ENCODE results near the gene SLC8A2.
"Not testable (repeated sequence)": the region's sequence is repeated elsewhere in the genome, so short reads cannot be mapped to it uniquely, and the experiment has no call there.

SLC8A2 gene

GRCh38 chr19:47406711-47407416 lies 64.8 kb downstream of the SLC8A2 start:
- FAIRE-seq: no peak

GRCh38 chr19:47405854-47406417 lies 65.8 kb downstream of the SLC8A2 start:
- FAIRE-seq: no peak

DNA sequence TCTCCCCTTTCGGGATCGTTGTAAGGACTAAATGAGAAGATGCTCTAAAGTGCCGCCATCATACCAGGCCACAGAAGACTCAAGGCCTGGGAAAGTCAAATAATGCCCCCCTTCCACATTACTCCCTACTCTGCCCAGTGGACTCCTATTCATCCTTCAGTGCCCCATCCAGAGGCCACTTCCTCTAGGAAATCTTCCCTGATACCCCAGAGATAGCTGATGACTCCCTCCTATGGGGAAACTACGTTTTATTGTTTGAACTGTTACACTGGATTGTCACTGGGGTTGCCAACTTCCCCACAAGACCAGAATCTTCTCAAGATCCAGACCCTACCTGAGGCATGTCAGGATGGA lies 66.5 kb downstream of the SLC8A2 start:
- no peak for FAIRE-seq

DNA sequence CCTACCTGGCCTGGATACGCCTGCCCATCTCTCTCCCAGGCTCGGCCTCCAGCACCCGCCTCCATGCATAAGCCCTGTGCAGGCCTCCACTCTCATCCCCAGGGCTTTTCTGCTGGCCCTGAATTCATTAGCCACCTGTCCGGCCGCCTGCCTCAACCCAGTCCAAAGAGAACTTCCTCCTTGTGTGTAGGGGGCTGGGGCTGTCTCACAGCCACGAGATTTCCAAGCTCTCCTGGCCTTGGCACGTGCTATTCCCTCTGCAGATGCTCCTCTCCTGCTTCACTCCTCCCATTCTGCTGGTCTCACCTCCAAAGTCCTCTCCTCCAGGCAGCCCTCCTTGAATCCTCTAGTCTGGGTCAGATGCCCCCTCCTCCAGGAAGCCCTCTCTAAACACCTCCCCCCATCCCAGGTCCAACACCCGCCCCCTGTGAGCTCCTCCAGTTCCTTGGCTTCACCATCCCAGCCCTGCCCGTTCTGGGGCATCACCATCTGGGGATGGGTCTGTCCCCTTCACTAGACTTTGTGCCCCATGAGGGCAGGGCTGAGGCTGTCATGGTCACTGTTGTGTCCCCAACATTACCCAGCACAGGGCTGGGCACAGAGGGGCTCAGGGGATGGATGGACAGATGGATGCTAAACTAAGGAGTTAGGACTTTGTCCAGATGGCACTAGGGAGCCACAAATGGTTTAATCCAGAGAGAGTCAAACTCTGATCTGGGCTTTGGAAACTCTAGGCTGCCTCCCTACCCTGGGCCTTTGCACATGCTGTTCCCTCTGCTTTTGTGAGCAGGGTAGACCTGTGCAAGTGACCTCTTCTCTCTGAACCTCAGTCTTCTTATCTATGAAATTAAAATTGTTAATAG lies 67.1 kb downstream of the SLC8A2 start:
- no peak for FAIRE-seq

GRCh38 chr19:47402504-47402903 lies 69.2 kb downstream of the SLC8A2 start:
- FAIRE-seq: no peak

- FAIRE-seq: no peak
Observed at GRCh38 chr19:47398707-47399597, 72.7 kb downstream of the SLC8A2 start.

GRCh38 chr19:47391510-47392223 lies 80.0 kb downstream of the SLC8A2 start:
- FAIRE-seq: no peak

DNA sequence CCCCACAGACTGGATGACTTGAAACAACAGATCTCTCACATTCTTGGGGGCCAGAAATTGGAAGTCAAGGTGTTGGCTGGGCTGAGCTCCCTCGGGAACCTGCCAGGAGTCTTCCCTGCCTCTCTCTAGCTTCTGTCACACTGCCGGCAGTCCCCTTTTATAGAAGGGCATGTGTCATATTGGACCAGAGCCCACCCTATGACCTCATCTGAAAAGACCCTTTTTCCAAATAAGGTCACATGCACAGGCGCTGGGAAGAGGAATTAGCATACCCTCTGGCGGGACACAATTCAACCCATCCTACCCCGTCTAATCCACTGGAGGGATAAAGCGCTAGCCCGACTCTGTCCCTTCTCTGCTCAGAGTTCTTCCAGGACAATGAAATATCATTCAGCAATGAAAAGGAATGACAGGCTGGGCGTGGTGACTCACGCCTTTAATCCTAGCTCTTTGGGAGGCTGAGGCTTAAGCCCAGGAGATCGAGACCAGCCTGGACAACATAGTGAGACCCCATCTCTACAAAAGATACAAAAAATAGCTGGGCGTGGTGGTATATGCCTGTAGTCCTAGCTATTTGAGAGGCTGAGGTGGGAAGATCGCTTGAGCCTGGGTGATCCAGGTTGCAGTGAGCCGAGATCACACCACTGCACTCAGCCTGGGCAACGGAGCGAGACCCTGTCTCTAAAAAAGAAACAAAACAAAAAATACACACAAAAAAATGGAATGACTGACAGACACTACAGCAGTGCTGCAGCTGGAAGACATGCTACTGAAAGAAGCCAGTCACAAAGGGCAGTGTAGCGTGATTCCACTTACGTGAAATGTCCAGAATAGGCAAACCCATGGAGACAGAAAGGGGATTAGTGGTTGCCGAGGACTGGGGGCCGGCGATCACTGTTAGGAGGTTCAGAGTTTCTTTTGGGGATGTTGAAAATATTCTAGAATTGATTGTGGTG lies 80.9 kb downstream of the SLC8A2 start:
- no peak for FAIRE-seq

GRCh38 chr19:47389150-47389556 lies 82.5 kb downstream of the SLC8A2 start:
- no peak for FAIRE-seq

GRCh38 chr19:47388721-47389120 lies 83.0 kb downstream of the SLC8A2 start:
- FAIRE-seq: not testable (repeated sequence)

DNA sequence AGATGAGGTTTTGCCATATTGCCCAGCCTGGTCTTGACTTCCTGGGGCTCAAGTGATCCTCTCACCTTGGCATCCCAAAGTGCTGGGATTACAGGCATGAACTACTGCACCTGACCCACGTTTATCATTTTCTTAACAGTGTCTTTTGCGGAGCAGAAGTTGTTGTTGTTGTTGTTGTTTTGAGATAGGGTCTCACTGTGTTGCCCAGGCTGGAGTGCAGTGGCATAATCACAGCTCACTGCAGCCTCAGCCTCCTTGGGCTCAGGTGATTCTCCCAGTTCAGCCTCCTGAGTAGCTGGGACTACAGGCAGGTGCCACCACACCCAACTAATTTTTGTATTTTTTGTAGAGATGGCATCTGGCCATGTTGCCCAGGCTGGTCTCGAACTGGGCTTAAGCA lies 84.1 kb downstream of the SLC8A2 start:
- not testable (repeated sequence) for FAIRE-seq

DNA sequence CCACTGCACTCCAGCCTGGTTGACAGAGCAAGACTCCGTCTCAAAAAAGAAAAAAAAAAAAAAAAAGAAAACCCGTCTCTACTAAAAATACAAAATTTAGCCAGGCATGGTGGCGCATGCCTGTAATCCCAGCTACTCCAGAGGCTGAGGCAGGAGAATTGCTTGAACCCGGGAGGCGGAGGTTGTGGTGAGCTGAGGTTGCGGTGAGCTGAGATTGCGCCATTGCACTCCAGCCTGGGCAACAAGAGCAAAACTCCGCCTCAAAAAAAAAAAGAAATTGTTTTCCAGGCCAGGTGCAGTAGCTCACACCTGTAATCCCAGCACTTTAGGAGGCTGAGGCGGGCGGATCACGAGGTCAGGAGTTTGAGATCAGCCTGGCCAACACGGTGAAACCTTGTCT lies 85.1 kb downstream of the SLC8A2 start:
- not testable (repeated sequence) for FAIRE-seq

DNA sequence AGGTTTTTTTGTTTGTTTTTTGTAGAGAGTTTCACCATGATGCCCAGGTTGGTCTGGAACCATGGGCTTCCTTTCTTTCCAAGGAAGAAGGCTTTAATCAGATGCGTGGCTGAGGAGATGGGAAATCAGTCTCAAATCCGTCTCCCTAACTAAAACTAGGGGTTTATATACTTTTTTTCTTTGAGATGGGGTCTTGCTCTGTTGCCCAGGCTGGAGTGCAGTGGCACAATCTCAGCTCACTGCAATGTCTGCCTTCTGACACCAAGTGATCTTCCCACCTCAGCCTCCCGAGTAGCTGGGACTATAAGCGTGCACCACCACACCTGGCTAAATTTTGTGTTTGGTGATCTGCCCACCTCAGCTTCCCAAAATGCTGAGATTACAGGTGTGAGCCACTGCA lies 87.2 kb downstream of the SLC8A2 start:
- FAIRE-seq: not testable (repeated sequence)

GRCh38 chr19:47383890-47384289 lies 87.8 kb downstream of the SLC8A2 start:
- FAIRE-seq: not testable (repeated sequence)

DNA sequence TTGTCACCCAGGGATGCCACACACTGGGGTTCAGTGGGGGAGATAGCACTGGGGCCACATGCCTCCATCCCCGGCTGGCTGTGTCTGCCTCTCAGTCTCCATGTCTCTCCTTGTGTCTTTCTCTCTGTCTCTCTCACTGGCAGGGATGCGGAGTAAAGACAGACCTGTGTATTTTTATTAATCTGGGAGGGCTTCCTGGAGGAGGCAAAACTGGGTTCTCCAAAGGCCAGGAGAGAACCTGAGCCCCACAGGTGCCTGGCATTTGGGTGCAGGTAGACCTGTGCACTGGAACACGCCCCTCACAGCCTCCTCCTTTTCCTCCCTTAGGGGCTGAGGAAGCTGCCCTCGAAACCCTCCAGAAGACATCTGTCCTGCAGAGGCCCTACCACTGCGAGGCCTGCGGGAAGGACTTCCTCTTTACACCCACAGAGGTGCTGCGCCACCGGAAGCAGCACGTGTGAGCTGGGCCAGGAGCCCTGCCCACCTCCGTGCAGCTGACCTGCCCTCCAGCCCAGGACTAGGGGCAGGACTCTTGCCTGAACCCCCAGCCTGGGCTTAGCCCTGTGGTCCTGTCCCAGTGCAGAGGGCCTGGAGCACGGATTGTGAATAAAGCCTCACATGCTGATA lies 89.9 kb downstream of the SLC8A2 start:
- FAIRE-seq: no peak

GRCh38 chr19:47381121-47381520 lies 90.6 kb downstream of the SLC8A2 start:
- no peak for FAIRE-seq

DNA sequence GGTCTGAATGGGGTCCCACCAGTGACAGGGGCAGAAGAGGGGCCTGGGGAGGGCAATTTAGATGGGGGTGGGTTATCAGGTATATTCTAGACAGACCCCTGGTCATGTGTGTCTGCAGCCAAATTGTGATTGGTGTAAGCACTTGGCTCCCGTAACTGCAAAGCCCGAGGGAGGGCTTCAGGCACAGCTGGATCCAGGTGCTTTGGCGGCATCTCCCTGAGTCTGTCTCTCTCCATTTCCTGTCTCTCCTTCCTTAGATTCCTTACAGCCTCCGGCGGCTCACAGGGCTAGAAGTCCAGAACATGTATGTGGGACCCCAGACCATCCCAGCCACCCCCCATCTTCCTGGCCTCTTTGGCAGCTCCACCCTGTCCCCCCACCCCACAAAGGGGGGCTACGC lies 91.1 kb downstream of the SLC8A2 start:
- FAIRE-seq: no peak

- FAIRE-seq: no peak
Observed at GRCh38 chr19:47379381-47379938, 92.2 kb downstream of the SLC8A2 start.

GRCh38 chr19:47378246-47378645 lies 93.4 kb downstream of the SLC8A2 start:
- no peak for FAIRE-seq
